ENCODE measurements around the gene NDC1.
"Not testable (repeated sequence)": the region's sequence is repeated elsewhere in the genome, so short reads cannot be mapped to it uniquely, and the experiment has no call there.

NDC1 gene

DNA sequence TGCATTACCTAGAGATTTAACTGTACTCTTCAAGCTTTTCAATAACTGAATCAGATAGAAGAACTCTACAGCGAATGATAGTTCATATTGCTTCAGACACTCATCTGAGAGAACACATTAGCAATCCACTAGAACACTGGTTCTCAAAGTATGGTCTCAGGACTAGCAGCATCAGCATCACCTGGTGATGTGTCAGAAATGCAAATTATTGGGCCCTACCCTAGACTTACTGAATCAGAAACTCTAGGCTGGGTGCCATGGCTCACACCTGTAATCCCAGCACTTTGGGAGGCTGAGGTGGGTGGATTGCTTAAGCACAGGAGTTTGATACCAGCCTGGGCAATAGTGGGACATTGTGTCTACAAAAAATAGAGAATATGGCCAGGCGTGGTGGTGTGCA is 74.2 kb downstream of the NDC1 start:
- no peak for DNase-seq

DNA sequence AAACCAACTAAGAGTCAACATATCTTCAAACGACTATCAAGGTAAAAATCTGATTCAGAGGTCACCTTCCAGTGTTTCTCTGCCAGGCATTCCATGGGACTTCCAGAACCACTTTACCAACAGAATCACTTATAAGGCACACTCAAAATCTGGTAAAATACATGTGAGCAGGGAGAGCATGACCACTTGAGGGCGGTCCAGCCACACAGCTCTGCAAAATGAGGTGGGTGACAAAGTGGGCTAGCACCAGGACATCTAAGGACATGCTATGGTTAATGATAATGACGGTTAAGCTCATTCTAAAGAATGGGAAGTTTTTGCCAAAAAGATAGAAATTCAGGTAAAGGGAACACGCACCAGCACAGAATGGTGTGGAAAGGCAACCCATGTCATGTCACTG is 74.6 kb downstream of the NDC1 start:
- no peak for DNase-seq

DNA sequence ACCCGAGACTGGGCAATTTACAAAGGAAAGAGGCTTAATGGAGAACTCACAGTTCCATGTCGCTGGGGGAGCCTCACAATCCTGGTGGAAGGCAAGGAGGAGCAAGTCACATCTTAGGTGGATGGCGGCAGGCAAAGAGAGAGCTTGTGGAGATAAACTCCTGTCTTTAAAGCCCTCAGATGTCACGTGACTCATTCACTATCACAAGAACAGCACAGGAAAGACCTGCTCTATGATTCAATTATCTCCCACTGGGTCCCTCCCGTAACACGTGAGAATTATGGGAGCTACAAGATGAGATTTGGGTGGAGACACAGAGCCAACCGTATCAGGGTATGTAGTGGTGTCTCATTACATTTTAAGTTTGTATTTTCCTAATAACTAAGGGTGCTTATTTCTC is 77.6 kb downstream of the NDC1 start:
- not testable (repeated sequence) for DNase-seq

DNA sequence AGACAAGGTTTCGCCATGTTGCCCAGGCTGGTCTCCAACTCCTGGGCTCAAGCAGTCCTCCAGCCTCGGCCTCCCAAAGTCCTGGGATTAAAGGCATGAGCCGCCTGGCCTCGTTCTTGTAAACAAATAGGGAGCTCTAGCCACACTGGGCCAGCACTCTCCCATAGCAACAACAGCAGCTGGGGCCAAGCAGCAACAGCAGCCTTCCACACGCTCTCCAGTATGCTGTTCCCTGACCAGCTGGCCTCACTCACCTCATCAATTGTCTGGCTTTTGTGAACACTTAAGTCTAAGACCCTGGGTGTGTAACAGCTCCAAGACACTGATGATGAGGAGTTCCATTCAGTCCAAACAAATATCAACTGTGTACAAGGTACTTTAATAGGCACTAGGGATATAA is 82.2 kb downstream of the NDC1 start:
- no peak for DNase-seq

DNA sequence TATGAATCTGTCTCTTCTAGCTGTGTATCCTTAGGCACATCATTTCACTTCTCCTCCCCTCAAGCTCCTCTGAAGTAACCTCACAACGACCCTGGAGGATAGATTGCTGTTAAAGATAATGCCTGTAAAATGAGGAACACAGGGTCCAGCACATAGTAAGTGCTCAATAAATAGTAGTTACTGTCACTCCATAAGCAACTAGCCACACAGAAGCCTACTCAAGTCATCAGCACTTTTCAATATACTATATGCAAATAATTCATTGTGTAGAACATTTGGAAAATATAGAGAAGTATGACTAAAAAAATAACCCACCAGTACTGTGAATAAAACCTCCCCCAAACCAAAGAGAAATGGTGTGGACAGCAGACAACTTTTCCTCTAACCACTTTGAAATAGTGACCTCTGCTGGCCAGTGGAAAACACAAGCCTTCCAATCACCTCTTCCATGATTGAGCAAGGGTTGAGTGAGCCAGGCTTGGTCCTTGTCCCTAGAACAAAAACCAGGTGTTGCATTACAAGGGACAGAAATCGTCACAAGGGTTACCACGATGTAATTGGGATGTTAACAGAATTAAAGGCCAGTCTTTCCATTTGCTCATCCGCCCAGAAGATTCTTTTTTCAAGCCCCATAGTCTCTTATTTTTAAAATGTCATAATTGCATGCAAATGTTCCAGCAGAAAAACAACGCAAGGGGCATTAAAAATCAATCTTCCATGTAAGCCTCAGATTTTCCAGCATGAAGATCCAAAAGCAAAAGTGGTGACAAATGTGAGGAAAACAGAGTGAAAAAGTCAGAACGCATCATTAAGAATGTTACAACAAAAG is 83.4 kb downstream of the NDC1 start:
- peak; percentile 15 to 62 (median 35) for DNase-seq

DNA sequence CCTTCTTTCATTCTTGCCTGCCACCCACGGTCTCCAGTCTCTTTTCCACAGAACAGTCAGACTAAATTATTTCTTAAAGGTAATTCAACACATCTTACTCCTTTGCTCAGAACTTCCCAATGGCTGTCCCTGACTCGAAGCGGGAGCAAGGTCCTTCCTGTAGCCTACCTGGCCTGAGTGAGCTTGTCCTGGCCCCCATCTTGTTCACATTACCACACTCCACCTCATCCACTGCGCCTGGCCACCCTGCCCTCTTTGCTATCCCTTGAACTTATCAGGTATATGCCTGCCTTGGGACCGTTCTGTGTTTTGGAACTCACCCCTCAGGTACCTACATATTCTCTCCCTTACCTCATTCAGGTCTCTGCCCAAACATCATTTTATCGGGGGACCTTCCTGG is 85.8 kb downstream of the NDC1 start:
- DNase-seq, result no peak

DNA sequence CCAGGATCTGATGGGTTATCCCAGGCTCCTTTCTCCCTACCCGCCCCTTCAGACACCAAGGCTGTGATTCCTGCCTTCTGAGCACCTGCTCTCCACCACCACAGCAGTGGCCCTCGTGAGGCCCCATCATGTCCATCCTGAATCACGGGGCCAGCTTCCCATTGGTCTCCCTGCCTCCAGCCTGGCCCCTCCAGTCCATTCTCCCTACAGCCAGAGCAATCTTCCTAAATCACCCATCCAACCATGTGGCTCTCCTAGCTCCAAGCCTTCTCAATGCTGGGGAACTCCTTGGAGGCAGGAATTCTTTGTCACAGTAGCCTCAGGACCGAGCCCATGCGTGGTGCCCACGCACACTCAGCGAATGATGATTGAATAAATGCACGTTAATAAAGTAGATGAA is 90.3 kb downstream of the NDC1 start:
- no peak for DNase-seq

DNA sequence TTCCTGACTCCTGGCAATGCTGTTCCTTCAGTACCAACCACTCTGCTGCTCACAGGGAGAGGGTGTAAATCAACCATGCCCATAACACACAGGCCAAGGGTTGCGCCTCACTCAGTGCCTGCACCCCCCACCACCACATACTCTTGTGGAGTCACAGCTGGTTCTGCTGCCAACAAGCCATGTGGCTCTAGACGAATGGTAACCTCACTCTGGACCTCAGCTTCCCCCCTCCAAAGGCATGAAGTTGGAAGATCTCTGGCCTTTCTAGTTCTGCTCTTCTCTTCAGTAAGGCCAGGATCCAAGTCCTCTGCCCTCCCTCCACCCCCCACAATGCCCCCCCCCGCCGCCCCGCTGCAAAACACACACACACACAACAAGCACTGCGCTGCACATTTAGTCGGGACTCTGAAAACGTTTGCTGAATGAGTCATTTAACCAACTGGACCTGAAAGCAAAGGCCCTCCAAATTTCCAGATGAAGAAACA is 97.4 kb downstream of the NDC1 start:
- no peak for DNase-seq

DNA sequence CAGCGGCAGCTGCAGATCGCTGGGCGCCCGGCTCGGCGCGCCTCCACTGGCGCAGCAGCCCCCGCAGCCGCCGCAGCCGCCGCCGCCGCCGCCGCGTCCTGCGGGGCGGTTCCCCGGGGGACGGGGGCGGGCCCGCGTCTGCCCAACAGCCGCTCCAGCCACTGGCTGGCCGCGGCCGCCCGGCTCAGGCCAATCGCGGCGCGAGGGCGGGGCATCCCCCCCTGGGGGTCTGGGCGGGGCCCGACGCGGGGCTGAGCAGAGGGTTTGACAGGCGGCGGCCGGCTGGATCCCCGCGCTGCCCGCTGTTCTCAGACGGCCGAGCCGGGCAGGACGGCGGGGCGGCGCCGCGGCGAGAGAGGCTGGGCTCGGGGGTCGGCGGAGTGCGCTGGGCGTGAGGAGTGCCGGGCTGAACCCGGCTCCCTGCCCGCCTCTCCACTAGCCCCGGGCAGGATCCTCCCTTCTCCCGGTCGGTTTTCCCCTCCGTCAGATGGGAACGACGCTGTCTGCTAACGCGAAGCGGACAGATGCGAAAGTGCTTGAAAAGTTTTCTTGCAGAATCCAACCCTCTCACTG is 98.9 kb downstream of the NDC1 start, which contains the start of gene GLIS1:
Gene GLIS1 (minus strand): TSS at position 56 of the 573 bp plus-strand sequence. CDS start 1,100 bp downstream, outside the sequence.
- DNase-seq, result peak; percentile 77 to 88 (median 87)

DNA sequence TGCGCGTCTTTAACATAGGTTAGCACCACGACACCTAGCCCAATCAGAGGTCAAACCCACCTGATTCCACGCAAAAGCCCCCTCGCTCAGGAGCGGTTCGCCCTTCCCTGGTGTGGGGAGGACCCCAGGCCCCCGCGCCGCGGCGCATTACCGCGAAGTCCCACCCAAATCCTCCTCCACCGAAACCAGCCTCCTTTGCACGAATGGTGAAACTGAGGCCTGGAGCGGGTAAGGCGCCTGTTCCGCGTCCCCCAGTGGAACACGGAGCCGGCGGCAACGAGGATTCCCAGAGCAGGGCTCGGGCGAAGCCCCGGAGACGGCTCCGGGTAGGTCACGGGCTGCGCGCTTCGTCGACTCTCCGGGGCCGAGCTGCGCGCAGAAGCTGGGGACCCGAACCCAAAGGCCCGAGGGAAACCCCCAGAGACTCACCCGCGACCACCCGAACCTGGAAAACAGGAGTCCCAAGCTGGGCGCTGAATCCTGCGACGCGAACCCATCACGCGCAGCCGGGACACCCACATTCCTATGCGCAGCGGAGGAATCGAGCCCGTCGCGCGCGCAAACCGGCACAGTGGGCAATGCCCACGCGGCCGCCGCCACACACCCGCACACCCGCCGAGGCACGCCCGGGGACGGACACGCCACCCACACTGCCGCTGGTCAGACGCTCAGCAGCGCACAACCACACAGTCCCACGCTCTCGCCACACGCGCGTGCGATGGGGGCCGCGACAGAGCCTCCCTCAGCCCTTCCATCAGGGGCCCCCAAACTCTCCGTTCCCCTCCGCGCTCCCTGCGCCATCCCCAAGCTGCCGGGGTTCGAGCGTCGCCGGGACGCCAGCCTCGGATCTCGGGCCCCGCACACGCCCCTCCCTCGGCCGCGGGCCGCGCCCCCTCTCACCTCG is 99.6 kb downstream of the NDC1 start:
- DNase-seq, result peak in 1 of 3 experiments; percentile 62

DNA sequence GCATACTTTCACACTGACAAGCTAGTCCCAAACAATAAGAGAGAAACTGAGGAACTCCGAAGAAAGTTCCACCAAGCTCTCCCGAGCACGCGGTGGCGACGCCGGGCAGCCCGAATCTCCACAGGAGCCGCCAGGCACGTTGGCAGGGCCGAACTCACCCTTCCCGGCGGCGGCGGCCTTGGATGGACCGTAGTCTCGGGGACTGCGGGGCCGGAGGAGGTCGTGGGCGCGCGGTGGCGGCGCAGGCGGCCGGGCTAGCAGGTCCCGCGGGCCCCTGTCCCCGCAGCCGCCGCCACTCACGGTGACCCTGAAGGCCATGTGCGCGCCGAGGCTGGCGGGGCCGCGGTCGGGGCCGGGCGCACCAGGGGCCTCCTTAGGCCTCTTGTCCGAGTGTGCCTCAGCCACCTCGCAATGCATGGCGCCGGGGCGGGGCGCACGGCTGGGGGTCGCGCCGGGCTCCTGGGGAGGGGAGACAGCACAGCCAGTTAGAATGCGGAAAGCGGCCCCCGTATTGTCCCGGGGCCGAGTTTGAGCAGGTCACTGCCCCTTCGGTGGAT is 100.4 kb downstream of the NDC1 start:
- DNase-seq, result peak in 2 of 3 experiments; percentile 15 to 17

DNA sequence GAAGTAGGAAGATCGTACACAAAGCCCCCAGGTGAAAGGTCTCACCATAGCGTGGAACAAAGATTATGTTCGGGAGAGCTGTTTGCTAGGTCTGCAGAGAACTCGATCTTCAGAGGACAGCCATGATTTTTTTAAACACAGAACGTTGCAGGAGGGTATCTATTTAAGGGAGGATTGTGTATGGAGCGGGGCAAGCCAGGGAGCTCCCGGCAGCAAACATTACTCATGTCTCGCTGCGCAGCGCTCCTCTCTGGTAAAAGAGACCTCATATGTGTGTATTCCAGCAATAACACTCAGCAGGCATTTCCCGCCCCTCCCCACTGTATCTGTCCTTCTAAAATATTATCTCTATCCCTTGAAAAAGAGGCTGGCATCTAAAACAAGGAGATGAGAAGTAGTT is 101.8 kb downstream of the NDC1 start:
- DNase-seq, result no peak

DNA sequence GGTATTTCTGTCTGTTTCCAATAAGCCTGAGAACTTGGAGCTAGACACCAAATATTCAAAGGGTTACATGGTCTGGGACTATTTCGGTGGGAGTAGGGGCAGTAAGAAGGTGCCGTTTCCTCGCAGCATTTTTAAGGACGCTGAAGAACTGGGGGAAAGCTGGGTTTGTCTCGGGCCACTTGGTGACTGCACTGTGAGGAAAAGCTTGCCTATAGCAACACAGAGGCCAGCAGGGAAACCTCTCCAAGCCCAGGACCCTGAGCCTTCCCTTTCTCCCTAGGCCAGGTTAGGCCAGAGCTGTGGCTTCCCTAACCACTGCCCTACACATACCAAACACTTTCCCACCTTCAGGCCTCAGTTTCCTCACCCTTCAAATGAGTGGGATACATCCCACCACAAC is 102.4 kb downstream of the NDC1 start:
- DNase-seq, result no peak

DNA sequence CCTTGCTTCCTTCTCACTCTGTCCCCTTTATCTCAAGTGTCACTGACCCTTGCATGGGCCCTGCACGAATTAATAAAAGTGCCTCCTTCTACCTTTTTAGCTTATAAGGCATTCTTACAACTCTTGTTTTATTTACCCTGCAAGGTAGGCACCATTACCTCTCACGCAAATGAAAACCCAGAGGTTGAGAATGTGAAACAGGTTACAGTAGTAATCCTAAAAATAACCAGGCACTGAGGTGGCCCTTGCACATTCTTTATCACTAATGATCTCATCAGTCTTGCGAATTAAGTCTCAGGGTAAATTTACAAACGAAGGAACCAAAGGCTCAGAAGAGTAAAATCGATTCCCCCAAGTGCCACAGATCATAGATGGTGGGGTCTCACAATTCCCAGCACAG is 102.8 kb downstream of the NDC1 start:
- no peak for DNase-seq

DNA sequence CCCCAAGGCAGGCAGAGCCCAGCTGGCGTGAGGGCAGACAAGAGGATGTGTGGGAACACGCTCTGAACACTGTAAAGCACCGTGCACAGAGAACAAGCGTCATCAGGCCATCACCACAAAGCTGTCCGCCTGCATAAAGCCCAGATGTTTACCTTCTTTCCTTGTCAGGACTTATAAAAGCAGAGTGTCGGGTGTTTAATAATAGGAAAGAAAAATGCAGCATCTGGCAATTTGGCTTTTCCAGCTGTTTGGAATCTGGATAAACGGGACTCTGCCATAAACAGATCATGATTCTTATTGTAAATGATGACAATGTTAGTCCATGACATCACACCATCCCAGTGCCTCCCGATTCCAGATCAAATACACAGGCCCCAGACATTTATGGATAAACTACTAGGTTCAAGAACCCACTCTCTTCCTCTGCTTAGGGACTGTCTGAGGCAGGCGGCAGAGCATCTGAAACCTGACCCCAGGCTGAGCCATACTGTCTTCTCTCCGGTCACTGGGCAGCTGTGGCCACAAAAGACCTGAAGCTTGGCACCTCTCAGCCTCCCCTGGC is 103.4 kb downstream of the NDC1 start:
- no peak for DNase-seq

DNA sequence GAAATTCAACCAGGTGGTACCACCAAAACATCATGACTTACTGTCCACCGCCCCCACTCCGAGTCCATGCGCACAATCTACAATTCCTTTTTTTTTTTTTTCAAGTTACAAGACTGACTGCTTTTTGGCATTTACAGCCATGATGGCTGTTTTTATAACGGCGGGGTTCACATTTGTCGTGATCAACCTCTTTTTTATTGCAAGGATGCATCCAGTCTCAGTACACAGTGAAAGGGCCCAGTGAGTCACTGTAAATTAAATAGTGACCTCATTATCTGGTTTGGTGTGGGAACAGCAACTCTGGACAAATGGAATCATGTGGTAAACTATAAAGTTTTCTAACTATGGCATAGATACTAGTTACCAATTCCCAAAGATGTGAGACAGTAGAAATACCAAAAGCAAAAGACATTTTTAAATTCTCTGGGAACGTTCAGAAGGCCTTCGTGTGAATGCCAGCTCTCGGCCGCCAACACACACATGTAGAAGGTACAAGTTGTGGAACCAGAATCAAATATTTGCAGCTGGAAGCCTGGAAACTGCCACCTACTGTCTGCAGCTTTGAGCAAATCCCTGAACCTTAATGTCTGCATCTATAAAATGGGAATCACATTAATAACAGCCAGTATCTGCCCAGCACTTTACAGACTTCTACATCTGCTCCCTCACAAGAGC is 104.0 kb downstream of the NDC1 start:
- DNase-seq, result no peak

DNA sequence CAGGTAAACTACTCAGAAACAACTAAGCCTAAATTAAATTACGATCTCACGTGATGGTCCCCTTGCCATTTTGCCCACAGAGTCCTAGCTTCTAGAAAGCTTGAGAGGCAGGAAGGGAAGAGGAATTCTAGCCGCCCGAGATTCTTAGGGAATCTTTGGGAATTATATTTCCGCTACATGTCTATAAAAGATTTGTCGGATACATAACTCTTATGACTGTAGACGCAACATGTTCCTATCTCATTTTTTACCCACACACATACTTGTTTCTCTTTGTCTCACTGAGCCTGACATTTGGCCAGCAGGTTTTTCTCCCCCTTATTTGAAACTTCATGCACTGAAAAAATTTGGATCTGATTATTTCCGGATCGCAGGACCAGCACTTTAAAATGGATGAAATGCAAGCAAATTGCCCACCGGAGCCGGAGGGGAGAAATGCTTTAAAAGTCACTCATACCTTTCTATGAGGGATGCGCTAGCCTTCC is 104.6 kb downstream of the NDC1 start:
- DNase-seq, result no peak

DNA sequence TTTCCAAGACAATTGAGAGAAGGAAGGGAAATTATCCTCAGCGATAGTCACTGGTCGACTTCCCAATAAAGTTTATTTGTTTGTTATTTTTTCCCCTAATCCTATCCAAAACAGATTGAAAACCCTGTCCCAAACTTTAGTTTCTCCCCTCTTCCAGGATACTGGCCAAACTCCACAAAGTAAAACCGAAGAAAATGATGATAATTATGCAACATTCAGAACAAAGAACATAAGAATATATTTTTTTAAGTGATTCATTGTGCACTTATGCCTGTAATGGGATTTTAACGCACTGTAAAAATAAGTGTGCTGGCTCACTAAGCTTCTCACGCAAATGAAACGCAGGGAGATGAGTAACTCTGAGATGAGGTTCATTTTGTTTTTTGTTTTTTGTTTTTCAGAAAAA is 105.2 kb downstream of the NDC1 start:
- no peak for DNase-seq

DNA sequence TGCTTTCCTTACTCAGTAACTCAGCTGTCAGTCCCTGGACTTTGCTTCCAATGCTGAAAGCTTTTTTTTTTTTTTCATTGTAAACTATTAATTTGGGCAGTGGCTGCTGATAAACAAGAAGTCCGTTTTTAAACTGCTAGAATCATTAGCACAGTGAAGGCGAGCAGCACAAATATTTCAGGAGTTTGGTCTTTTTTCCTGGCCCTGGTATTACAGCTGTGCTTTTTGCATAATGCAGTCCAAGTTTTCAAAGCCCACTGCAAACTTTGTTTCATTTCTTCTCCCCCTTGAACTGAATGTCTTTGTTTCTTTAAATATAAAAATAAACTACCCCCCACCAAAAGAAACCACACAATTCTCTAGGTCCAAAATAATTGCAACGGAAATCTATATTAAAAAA is 105.7 kb downstream of the NDC1 start:
- DNase-seq, result no peak

DNA sequence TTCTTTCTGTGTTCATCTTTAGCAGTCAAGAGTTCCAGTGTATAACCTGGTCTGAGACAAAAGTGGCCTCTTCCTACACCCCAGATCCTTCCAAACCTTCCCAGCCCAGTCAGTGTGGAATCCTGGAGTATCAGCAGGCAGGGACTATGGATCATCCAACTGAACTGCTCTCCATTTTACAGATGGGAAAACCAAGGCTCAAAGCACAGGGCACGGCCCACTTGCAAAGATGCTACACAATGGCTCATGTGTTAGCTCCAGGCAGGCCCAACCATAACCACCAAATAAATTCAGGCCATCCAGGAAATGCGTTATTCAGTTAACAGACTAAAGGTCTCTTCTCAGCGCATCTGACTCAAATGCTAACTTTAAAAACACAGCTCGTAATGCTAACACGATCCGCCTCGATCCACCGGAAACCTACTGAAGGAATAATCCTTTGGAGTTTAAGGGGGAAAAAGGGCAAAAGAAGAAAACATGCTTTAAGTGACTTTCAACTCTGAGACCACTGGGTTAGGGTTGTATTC is 106.3 kb downstream of the NDC1 start:
- no peak for DNase-seq

DNA sequence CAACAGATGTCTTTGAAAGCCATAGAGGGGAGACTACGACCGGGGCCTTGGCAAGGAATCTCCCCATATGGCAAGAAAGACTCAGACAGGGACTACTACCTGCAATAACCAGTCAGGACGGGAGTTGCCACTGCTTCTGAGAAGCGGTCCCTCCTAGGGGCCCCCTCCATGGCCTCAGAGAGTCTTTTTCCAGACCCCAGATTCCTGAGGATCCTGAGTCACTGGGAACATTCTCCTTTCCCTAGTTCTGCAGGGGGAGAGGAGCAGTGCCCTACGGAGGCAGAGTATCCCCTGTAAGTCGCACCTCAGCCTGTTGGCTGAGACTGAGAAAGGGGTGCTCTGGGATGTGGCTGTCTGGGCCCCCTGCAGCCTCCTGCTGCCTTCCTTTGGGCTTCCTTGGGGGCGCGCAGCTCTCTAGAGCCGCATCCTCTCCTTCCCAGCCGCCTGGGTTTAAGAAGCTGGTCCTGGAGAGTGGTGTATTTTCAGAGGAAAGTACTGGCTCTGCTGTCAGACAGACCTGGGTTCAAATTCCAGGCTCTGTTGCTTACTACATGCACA is 107.0 kb downstream of the NDC1 start:
- no peak for DNase-seq

Data from NCI-H1417 (cell line).